Fibroblast of upper back skin (primary cell): ENCODE measurements around the gene STIM2.
"Not testable (repeated sequence)": the region's sequence is repeated elsewhere in the genome, so short reads cannot be mapped to it uniquely, and the experiment has no call there.

Experiments used
- DNase-seq: peaks from one replicate; pipeline ENCODE4 v3.0.0-alpha.2; 2013

Gene STIM2

DNA sequence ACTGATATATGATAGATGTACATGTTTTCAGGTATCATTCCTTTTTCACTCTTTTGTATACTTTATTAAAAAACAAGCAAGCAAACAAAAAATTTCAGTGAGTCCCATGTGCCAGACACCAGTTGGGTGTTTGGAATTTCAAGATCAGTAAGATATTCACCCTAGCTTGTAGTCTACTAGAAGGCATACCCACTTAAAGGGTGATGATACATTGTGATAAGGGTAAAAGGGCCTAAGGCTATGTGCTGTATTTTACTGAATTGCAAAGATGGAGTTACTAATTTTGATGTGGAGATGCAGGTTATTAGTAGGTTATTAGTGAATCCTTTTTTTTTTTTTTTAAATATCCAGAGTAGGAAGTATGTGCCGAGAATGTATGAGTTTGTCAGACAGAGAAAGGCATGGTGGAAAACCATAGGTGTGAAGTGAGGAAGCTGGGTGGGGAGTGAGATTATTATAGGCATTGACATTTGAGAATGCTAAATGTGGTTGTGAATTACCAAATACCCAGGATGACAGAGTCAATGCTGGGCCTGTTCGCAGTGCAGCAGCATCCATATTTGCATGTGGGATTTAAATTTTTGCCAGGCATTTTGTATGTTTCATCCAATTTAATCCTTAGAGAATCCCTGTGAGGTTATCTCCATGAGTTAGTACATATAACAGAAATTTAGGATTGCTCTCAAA, 10.1 kb downstream of the STIM2 start:
- no peak for DNase-seq

GRCh38 chr4:26871611-26872010, 11.0 kb downstream of the STIM2 start:
- DNase-seq: peak; percentile 48

DNA sequence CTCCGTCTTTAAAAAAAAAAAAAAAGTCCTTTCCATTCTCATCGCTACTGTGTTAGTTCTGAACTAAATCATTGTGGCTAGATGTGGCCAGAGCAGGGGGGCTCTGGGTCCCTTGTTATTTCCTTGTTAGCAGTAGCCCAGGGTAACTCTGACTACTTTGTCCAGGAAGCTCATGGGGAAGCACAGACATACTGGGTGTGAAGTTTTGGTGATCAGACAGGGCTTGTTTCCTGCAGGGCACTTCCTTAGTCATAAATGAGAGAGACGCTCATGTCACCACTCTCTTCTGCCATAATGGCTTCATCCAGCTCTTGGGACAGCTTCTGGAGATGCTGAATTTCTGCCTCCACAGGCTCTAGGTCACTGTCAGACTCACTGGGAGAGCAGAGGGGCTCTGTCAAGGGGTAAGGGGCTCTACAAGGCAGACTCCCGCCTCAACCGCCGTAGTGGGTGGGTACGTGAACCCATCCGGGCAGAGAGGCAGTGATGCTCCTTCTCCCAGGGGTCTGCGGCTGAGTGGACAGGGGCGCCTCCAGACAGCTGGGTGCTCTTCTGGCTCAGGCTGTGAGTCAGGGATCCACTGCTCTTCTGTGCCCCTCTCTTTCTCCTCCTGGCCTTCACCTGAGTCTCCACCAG, 12.9 kb downstream of the STIM2 start:
- DNase-seq: no peak

GRCh38 chr4:26874110-26874509, 13.5 kb downstream of the STIM2 start:
- DNase-seq: no peak

- no peak for DNase-seq
Measured at GRCh38 chr4:26877406-26877805, 16.8 kb downstream of the STIM2 start.

GRCh38 chr4:26877961-26878360, 17.3 kb downstream of the STIM2 start:
- DNase-seq: no peak

- no peak for DNase-seq
Measured at GRCh38 chr4:26878794-26879391, 18.3 kb downstream of the STIM2 start.

GRCh38 chr4:26879805-26880204, 19.2 kb downstream of the STIM2 start:
- DNase-seq: no peak

DNA sequence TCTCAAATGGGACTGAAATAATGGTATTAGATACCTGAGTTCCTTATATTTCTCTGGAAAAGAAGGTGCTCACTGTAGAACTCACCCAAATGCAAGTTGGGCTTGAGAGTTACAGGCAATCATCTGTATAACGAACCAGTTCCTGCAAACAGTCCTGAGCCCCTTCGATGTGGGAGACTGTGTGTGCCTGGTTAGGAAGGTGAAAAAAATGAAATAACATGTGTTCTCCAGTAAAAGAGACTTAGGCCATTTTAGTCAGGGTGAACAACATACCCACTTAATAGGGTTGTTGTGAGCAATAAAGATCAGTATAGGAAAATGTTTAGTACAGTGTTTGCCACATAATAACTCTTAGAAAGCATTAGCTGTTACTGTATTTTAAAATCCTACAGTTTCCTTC, 23.4 kb downstream of the STIM2 start:
- no peak for DNase-seq

DNA sequence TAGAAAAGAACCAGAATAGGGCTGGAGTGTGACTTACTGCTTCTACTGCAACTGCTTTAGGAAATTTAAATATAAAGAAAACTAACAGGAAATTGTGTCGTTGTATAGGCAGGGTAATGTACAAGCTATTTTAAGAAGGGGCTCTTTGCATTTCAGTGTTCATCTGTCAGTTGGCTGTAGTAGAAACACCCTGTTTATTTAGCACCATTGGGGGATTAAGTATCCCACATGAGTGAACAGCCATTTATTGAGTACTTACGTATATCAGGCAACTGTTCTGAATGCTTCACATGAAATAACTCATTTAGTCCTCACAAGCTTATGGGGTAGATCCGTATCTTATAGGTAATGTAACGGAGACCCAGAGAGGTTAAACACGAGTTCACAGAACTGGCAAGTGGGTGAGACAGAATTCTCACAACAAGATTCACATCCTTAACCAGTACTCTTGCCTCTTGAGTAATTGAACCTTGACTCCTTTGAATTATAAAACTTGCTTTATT, 23.9 kb downstream of the STIM2 start:
- no peak for DNase-seq

GRCh38 chr4:26885912-26886274, 25.3 kb downstream of the STIM2 start:
- no peak for DNase-seq

GRCh38 chr4:26887143-26887542, 26.5 kb downstream of the STIM2 start:
- DNase-seq: no peak

- DNase-seq: no peak
Measured at GRCh38 chr4:26887809-26888208, 27.2 kb downstream of the STIM2 start.

DNA sequence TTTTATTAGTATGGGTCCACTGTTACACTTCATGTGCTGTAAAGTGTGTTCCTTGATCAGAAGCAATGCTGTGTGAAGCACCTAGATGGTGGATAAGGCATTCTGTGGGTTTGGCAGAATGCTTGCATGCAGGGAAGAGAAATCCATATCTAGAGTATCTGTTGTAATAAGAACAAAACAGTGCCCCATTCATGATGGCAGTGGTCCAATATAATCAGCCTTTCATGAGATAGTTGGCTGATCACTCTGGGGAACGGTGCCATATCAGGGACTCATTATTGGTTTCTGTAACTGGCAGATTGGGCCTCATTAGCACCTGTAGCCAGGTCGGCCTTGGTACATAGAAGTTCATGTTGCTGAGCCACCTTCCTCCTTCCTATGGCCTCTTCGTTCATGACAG, 28.7 kb downstream of the STIM2 start:
- DNase-seq: no peak

DNA sequence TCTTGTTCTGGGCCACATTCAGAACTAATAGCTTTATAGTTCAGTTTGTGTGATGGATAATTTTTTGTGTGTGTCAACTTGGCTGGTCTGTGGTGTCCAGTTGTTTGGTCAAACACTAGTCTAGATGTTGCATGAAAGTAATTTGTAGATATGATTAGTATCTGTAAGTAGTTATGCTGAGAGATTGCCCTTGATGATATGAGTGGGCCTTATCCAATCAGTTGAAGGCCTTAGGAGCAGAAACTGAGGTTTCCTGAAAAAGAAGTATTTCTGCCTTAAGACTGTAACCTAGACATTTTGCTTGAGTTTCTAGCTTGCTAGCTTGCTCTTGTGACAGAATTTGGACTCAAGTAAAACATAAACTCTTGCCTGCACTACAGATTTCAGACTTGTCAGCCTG, 30.4 kb downstream of the STIM2 start:
- DNase-seq: no peak

GRCh38 chr4:26891867-26892266, 31.2 kb downstream of the STIM2 start:
- no peak for DNase-seq

GRCh38 chr4:26892480-26893150, 32.0 kb downstream of the STIM2 start:
- no peak for DNase-seq

GRCh38 chr4:26893491-26893890, 32.9 kb downstream of the STIM2 start:
- DNase-seq: no peak

GRCh38 chr4:26894881-26895280, 34.2 kb downstream of the STIM2 start:
- DNase-seq: not testable (repeated sequence)

DNA sequence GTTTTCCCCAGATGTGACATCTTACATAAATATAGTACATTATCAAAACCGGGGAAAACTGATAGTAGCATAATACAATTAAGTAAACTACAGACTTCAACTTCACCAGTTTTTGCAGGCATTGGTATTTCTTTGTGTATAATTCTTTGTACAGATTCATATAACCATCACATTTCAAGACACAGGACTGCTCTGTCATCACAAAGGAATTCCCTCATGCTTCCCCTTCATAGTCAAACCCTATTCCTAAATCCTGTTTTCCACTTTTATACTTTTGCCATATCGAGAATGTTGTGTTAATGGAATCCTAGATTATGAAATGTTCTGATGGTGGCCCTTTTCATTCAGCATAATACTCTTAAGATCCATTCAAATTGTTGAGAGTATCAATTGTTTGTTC, 36.0 kb downstream of the STIM2 start:
- DNase-seq: peak; percentile 28

- no peak for DNase-seq
Measured at GRCh38 chr4:26899991-26900390, 39.4 kb downstream of the STIM2 start.

GRCh38 chr4:26900765-26901164, 40.1 kb downstream of the STIM2 start:
- DNase-seq: no peak

GRCh38 chr4:26905172-26905571, 44.5 kb downstream of the STIM2 start:
- no peak for DNase-seq
